ENCODE results near the gene IRF9. TPM values are rescaled to one million over a fixed set of nuclear protein-coding genes. Genes with fewer than 3 reads are reported as not detected.

IRF9 gene
- polyA plus RNA-seq, 1 experiment = 48.4 TPM

DNA sequence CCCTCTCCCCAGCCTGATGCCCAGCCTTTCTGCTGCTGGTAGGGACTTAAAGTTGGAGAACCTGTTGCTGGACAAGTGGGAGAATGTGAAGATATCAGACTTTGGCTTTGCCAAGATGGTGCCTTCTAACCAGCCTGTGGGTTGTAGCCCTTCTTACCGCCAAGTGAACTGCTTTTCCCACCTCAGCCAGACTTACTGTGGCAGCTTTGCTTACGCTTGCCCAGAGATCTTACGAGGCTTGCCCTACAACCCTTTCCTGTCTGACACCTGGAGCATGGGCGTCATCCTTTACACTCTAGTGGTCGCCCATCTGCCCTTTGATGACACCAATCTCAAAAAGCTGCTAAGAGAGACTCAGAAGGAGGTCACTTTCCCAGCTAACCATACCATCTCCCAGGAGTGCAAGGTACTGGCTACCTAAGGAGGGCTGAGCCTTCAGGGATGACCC, 46.1 kb downstream of the IRF9 start:
- no peak for DNase-seq (ENCODE audit: low read depth, low spot score)
- Histone ChIP-seq H3K27me3 (ENCODE audit: control insufficient read depth, insufficient read depth, low read length) (no peaks in the 10 kb centered on the region), H3K4me3 (ENCODE audit: low read depth, low read length) (no peak overlapping the region), H3K9me3 (ENCODE audit: control insufficient read depth, insufficient read depth, low read length) (no peaks in the 10 kb centered on the region), H3K27ac (ENCODE audit: low read depth, low read length) (no peak overlapping the region)
- TF ChIP-seq, protein P1, sequence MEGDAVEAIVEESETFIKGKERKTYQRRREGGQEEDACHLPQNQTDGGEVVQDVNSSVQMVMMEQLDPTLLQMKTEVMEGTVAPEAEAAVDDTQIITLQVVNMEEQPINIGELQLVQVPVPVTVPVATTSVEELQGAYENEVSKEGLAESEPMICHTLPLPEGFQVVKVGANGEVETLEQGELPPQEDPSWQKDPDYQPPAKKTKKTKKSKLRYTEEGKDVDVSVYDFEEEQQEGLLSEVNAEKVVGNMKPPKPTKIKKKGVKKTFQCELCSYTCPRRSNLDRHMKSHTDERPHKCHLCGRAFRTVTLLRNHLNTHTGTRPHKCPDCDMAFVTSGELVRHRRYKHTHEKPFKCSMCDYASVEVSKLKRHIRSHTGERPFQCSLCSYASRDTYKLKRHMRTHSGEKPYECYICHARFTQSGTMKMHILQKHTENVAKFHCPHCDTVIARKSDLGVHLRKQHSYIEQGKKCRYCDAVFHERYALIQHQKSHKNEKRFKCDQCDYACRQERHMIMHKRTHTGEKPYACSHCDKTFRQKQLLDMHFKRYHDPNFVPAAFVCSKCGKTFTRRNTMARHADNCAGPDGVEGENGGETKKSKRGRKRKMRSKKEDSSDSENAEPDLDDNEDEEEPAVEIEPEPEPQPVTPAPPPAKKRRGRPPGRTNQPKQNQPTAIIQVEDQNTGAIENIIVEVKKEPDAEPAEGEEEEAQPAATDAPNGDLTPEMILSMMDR (IDR thresholded peaks at IDR 0.05; ENCODE audit: low read depth, low read length) = no peak
- CTCF ChIA-PET = no interaction called here
- POLR2A ChIA-PET = no interaction called here

DNA sequence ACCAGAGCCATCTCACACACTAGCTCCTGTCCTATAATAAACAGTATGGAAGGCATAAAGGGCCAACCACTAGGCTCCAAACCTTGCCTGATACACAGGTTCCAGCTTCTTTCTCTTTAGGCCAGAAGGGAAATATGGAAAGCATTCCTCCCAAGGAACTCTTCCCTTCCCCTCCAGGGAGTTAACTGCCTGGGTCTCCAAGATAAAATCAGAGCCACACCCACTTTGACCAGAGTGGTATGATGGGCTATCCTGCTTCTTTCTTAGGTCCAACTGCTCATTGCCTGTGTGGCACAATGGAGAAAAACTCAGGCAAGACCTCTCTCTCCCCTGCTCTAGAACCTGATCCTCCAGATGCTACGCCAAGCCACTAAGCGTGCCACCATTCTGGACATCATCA, 46.6 kb downstream of the IRF9 start:
- ChIA-PET POLR2A (no interaction called here), CTCF (no interaction called here)
- Histone ChIP-seq H3K27ac (ENCODE audit: low read depth, low read length) (no peak overlapping the region), H3K4me3 (ENCODE audit: low read depth, low read length) (no peak overlapping the region), H3K9me3 (ENCODE audit: control insufficient read depth, insufficient read depth, low read length) (no peaks in the 10 kb centered on the region), H3K27me3 (ENCODE audit: control insufficient read depth, insufficient read depth, low read length) (no peaks in the 10 kb centered on the region)
- TF ChIP-seq, protein P1 (IDR thresholded peaks at IDR 0.05; ENCODE audit: low read depth, low read length) = no peak
- no peak for DNase-seq (ENCODE audit: low read depth, low spot score)

DNA sequence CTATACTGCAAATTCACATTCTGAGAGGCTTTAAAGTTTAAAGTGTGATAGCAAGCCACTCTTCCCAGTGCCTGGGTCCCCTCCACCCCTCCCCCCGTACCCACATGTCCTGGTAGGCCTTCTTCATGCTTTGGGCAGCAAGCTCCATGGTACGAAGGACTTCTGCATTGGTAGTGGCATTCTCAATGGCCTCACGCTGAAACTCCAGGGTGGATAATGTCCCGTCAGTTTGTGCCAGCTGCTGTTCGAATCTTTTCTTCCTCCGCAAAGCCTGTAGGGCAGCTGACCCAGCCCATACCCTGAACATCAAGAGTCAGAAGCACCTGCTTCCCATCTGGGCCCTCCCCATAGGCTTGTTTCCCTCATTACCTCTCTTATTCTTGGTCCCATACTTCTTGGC, 50.2 kb downstream of the IRF9 start:
- TF ChIP-seq, protein P1 (IDR thresholded peaks at IDR 0.05; ENCODE audit: low read depth, low read length) = no peak
- ChIA-PET POLR2A (no interaction called here), CTCF (no interaction called here)
- DNase-seq (ENCODE audit: low read depth, low spot score) = no peak
- H3K27ac ChIP-seq (ENCODE audit: low read depth, low read length) = no peak overlapping the region
- no peak overlapping the region for H3K4me3 ChIP-seq (ENCODE audit: low read depth, low read length)
- H3K27me3 ChIP-seq (ENCODE audit: control insufficient read depth, insufficient read depth, low read length) = no peaks in the 10 kb centered on the region
- no peaks in the 10 kb centered on the region; the same call in 1 of the 2 replicates for H3K9me3 ChIP-seq (ENCODE audit: control insufficient read depth, insufficient read depth, low read length)

DNA sequence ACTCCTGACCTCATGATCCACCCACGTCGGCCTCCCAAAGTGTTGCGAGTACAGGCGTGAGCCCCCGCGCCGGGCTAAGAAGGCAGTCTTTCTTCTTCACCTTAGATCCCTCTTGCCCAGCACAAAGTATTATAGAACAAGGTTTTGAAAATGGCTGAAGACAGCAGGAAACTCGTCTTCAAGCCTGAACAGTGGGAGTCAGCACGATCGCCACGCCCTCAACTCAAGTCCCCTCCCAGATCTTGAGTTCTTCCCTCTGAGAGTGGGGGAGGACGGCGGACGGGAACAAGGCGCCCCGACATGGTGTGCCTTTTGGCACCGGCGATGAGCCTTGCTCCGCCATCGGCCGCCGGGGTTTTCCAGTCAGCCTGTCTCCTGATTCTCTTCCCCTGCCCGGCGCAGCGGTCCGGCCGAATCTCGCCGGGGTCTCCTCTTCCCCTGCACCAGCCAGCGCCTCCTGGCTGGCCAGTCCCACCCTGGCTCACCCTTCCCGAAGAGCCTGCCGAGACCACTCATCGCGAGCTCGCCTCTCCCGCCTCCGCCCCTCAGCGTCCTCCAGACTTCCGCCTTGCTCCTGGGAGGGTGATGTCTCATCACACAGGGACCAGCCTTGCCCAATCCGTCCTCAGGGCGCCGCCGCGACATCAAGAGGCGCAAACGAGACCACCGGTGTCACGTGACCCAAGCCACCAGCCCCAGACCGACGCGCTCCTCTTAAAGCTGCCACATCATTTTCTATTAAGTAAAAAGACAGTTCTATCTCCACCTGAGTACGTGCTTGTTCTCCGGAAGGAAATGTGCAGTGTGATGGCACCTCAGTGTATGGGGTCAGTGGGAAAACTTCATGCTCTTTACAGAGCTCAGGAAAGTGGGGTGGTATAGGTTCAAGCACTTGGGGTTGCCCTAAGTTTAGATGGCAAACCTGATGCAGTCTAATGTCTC, 52.1 kb downstream of the IRF9 start, which contains the start of gene CHMP4A:
TSS of gene CHMP4A (minus strand) at position 565 of the 942 bp plus-strand sequence. CDS start at position 516, 49 bp downstream.
- TF ChIP-seq, protein P1 (IDR thresholded peaks at IDR 0.05; ENCODE audit: low read depth, low read length) = peak; percentile 33
- POLR2A ChIA-PET = interaction anchor here (0.5 to 2.1 kb wide), 16 partner anchors 11 to 99 kb away, joined by 3 to 12 read pairs (median 6); partner anchors contain the start of genes DCAF11, IPO4, IRF9 and NRL

More for the DNA sequence above, 52.1 kb downstream of the IRF9 start, which contains the start of gene CHMP4A:
- DNase-seq (ENCODE audit: low read depth, low spot score) = peak; percentile 95
- Histone ChIP-seq H3K9me3 (ENCODE audit: control insufficient read depth, insufficient read depth, low read length) (no peaks in the 10 kb centered on the region; the same call in 1 of the 2 replicates), H3K27ac (ENCODE audit: low read depth, low read length) (peak within 1 kb of the TSS; percentile 98), H3K4me3 (ENCODE audit: low read depth, low read length) (peak within 1 kb of the TSS; percentile 83), H3K27me3 (ENCODE audit: control insufficient read depth, insufficient read depth, low read length) (no peaks in the 10 kb centered on the region)
- CTCF ChIA-PET = interaction anchor here (0.6 to 2.3 kb wide), 8 partner anchors 8 to 1144 kb away, joined by 3 to 9 read pairs (median 5); partner anchors contain the start of genes CIDEB and IRF9

Measured in AG04450 (cell line).